ENCODE results near the gene SLC38A11.
"Not testable (repeated sequence)": the region's sequence is repeated elsewhere in the genome, so short reads cannot be mapped to it uniquely, and the experiment has no call there.

Gene SLC38A11

GRCh38 chr2:164877169-164877568 is 78.2 kb downstream of the SLC38A11 start:
- DNase-seq (ENCODE audit: low read depth), result no peak

GRCh38 chr2:164875334-164876205 is 79.8 kb downstream of the SLC38A11 start:
- DNase-seq (ENCODE audit: low read depth), result no peak

- no peak for DNase-seq (ENCODE audit: low read depth)
Observed at GRCh38 chr2:164873210-164873908, 82.0 kb downstream of the SLC38A11 start.

GRCh38 chr2:164871404-164871803 is 83.9 kb downstream of the SLC38A11 start:
- DNase-seq (ENCODE audit: low read depth), result no peak

GRCh38 chr2:164869420-164869772 is 85.9 kb downstream of the SLC38A11 start:
- no peak for DNase-seq (ENCODE audit: low read depth)

- no peak for DNase-seq (ENCODE audit: low read depth)
Observed at GRCh38 chr2:164868563-164869419, 86.5 kb downstream of the SLC38A11 start.

- DNase-seq (ENCODE audit: low read depth), result no peak
Observed at GRCh38 chr2:164867779-164868397, 87.4 kb downstream of the SLC38A11 start.

GRCh38 chr2:164866381-164866780 is 88.9 kb downstream of the SLC38A11 start:
- DNase-seq (ENCODE audit: low read depth), result not testable (repeated sequence)

GRCh38 chr2:164860694-164861042 is 94.7 kb downstream of the SLC38A11 start:
- no peak for DNase-seq (ENCODE audit: low read depth)

GRCh38 chr2:164859906-164860693 is 95.2 kb downstream of the SLC38A11 start:
- not testable (repeated sequence) for DNase-seq (ENCODE audit: low read depth)

GRCh38 chr2:164859251-164859818 is 96.0 kb downstream of the SLC38A11 start:
- DNase-seq (ENCODE audit: low read depth), result no peak

GRCh38 chr2:164852086-164852485 is 103.2 kb downstream of the SLC38A11 start:
- DNase-seq (ENCODE audit: low read depth), result no peak

- DNase-seq (ENCODE audit: low read depth), result no peak
Observed at GRCh38 chr2:164850235-164850634, 105.1 kb downstream of the SLC38A11 start.

- no peak for DNase-seq (ENCODE audit: low read depth)
Observed at GRCh38 chr2:164849506-164849905, 105.8 kb downstream of the SLC38A11 start.

- no peak for DNase-seq (ENCODE audit: low read depth)
Observed at GRCh38 chr2:164847981-164848741, 107.2 kb downstream of the SLC38A11 start.

GRCh38 chr2:164847291-164847690 is 108.0 kb downstream of the SLC38A11 start:
- no peak for DNase-seq (ENCODE audit: low read depth)

GRCh38 chr2:164846276-164846675 is 109.0 kb downstream of the SLC38A11 start:
- no peak for DNase-seq (ENCODE audit: low read depth)

Data from stimulated activated CD8-positive, alpha-beta memory T cell treated with anti-CD3 and anti-CD28 coated beads, Interleukin-15, amount 100 ng/mL, for 24 hours (primary cell).